Measurements from ENCODE around the gene TMEM50B. TPM values are rescaled to one million over a fixed set of nuclear protein-coding genes. Genes with fewer than 3 reads are reported as not detected.
"Not testable (repeated sequence)": the region's sequence is repeated elsewhere in the genome, so short reads cannot be mapped to it uniquely, and the experiment has no call there.

TMEM50B gene
- total RNA-seq, 1 donor from 2014 or later, result 23.4 TPM

GRCh38 chr21:33428669-33429068, 51.1 kb downstream of the TMEM50B start:
- no peak for DNase-seq (ENCODE audit: low read depth in 2 of 2)

- no peak for DNase-seq (ENCODE audit: low read depth in 2 of 2)
Observed at GRCh38 chr21:33427051-33427450, 52.7 kb downstream of the TMEM50B start.

- DNase-seq (ENCODE audit: low read depth in 2 of 2), result peak in 1 of 2 donors; percentile 26
Observed at GRCh38 chr21:33425825-33426224, 53.9 kb downstream of the TMEM50B start.

GRCh38 chr21:33424214-33424613, 55.6 kb downstream of the TMEM50B start:
- no peak for DNase-seq (ENCODE audit: low read depth in 2 of 2)

GRCh38 chr21:33421713-33422393, 57.9 kb downstream of the TMEM50B start:
- no peak for DNase-seq (ENCODE audit: low read depth in 2 of 2)

- peak; percentile 43 to 85 for DNase-seq (ENCODE audit: low read depth in 2 of 2)
Observed at GRCh38 chr21:33419538-33420123, 60.1 kb downstream of the TMEM50B start.

GRCh38 chr21:33418691-33419090, 61.1 kb downstream of the TMEM50B start:
- DNase-seq (ENCODE audit: low read depth in 2 of 2), result no peak

GRCh38 chr21:33414926-33415325, 64.8 kb downstream of the TMEM50B start:
- DNase-seq (ENCODE audit: low read depth in 2 of 2), result no peak

GRCh38 chr21:33414068-33414467, 65.7 kb downstream of the TMEM50B start:
- DNase-seq (ENCODE audit: low read depth in 2 of 2), result no peak

GRCh38 chr21:33412832-33413519, 66.8 kb downstream of the TMEM50B start:
- DNase-seq (ENCODE audit: low read depth in 2 of 2), result no peak

- DNase-seq (ENCODE audit: low read depth in 2 of 2), result not testable (repeated sequence)
Observed at GRCh38 chr21:33412439-33412831, 67.3 kb downstream of the TMEM50B start.

- no peak for DNase-seq (ENCODE audit: low read depth in 2 of 2)
Observed at GRCh38 chr21:33411949-33412430, 67.8 kb downstream of the TMEM50B start.

GRCh38 chr21:33406493-33406892, 73.3 kb downstream of the TMEM50B start:
- DNase-seq (ENCODE audit: low read depth in 2 of 2), result no peak

- peak; percentile 49 to 52 for DNase-seq (ENCODE audit: low read depth in 2 of 2)
Observed at GRCh38 chr21:33403786-33404585, 75.8 kb downstream of the TMEM50B start.

- peak; percentile 41 to 56 for DNase-seq (ENCODE audit: low read depth in 2 of 2)
Observed at GRCh38 chr21:33403128-33403785, 76.5 kb downstream of the TMEM50B start, which contains the start of gene IFNGR2. TSS of gene IFNGR2 (plus strand) at chr21:33403413. CDS start at chr21:33403544, 131 bp downstream.

- peak; percentile 21 to 47 for DNase-seq (ENCODE audit: low read depth in 2 of 2)
Observed at GRCh38 chr21:33402001-33402979, 77.5 kb downstream of the TMEM50B start.

- no peak for DNase-seq (ENCODE audit: low read depth in 2 of 2)
Observed at GRCh38 chr21:33401630-33401992, 78.2 kb downstream of the TMEM50B start.

All from lung microvascular endothelial cell (primary cell).